HL-60 (cell line): ENCODE data around the gene NSUN6.

ENCODE experiments used
- DNase-seq, 2 experiments: peaks; one replicate each; pipeline ENCODE4 v3.0.0-alpha.2; 2010 to 2020; ENCODE audit warnings: low read depth in 1 of 2, low spot score in 1 of 2
- H3K27ac ChIP-seq: fragments of 250-450 bp; sonication (Bioruptor Pico); replicated peaks from 2 replicates; pipeline ENCODE4 v1.5.1; 2020; ENCODE audit warnings: mild to moderate bottlenecking, moderate library complexity
- H3K27me3 ChIP-seq: fragments of 250-450 bp; sonication (Bioruptor Pico); 2 replicates; pipeline ENCODE4 v1.5.1; 2021; ENCODE audit warnings: mild to moderate bottlenecking, moderate library complexity; ENCODE audit not compliant: insufficient read depth, poor library complexity, severe bottlenecking
- H3K4me3 ChIP-seq: replicated peaks from 2 replicates; pipeline ENCODE4 v1.5.1; 2011; ENCODE audit warnings: mild to moderate bottlenecking, control low read depth, low read length; ENCODE audit not compliant: insufficient read depth
- GABPA ChIP-seq: IDR thresholded peaks from 2 replicates; pipeline ENCODE4 v1.6.1; 2012; ENCODE audit warnings: low read depth
- POLR2AphosphoS5 ChIP-seq: IDR thresholded peaks from 2 replicates; pipeline ENCODE4 v1.6.1; 2012; ENCODE audit warnings: low read depth
- SPI1 ChIP-seq: IDR thresholded peaks from 2 replicates; pipeline ENCODE4 v1.6.1; 2012; ENCODE audit warnings: low read depth, mild to moderate bottlenecking, borderline replicate concordance
- TF ChIP-seq, protein P1 (sequence below): IDR thresholded peaks from one replicate; pipeline ENCODE4 v1.5.1; 2011; ENCODE audit warnings: low read length, control low read depth, inconsistent platforms; ENCODE audit not compliant: insufficient read depth
- TF ChIP-seq, protein P2 (sequence below): IDR thresholded peaks from 2 replicates; pipeline ENCODE4 v1.6.1; 2012; ENCODE audit warnings: low read depth; ENCODE audit not compliant: insufficient replicate concordance

NSUN6 gene

DNA sequence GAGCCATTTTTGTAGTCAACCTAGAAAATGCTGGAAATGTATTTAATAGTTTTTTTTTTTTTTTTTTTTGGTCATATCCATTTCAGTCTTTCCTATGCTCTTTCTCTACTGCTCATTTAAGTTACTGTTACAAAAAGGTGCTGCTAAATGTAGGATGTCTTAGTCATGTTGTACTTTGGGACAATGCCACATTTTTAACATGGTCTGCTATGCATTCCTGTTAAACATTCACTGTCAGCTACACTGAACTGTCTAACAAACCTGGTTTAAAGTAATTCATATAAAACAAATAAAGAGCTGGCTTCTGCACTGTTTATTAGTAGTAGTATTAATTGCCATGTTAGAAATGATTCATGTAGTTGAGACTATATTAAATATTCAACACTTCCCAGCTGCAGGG lies 108.6 kb downstream of the NSUN6 start:
- DNase-seq, result no peak
- Histone ChIP-seq H3K27me3 (no peaks in the 10 kb centered on the region), H3K27ac (no peak overlapping the region), H3K4me3 (no peak overlapping the region)
- TF ChIP-seq SPI1 (no peak), GABPA (no peak), POLR2AphosphoS5 (no peak)
- TF ChIP-seq, protein P1, sequence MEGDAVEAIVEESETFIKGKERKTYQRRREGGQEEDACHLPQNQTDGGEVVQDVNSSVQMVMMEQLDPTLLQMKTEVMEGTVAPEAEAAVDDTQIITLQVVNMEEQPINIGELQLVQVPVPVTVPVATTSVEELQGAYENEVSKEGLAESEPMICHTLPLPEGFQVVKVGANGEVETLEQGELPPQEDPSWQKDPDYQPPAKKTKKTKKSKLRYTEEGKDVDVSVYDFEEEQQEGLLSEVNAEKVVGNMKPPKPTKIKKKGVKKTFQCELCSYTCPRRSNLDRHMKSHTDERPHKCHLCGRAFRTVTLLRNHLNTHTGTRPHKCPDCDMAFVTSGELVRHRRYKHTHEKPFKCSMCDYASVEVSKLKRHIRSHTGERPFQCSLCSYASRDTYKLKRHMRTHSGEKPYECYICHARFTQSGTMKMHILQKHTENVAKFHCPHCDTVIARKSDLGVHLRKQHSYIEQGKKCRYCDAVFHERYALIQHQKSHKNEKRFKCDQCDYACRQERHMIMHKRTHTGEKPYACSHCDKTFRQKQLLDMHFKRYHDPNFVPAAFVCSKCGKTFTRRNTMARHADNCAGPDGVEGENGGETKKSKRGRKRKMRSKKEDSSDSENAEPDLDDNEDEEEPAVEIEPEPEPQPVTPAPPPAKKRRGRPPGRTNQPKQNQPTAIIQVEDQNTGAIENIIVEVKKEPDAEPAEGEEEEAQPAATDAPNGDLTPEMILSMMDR, result no peak
- TF ChIP-seq, protein P2, sequence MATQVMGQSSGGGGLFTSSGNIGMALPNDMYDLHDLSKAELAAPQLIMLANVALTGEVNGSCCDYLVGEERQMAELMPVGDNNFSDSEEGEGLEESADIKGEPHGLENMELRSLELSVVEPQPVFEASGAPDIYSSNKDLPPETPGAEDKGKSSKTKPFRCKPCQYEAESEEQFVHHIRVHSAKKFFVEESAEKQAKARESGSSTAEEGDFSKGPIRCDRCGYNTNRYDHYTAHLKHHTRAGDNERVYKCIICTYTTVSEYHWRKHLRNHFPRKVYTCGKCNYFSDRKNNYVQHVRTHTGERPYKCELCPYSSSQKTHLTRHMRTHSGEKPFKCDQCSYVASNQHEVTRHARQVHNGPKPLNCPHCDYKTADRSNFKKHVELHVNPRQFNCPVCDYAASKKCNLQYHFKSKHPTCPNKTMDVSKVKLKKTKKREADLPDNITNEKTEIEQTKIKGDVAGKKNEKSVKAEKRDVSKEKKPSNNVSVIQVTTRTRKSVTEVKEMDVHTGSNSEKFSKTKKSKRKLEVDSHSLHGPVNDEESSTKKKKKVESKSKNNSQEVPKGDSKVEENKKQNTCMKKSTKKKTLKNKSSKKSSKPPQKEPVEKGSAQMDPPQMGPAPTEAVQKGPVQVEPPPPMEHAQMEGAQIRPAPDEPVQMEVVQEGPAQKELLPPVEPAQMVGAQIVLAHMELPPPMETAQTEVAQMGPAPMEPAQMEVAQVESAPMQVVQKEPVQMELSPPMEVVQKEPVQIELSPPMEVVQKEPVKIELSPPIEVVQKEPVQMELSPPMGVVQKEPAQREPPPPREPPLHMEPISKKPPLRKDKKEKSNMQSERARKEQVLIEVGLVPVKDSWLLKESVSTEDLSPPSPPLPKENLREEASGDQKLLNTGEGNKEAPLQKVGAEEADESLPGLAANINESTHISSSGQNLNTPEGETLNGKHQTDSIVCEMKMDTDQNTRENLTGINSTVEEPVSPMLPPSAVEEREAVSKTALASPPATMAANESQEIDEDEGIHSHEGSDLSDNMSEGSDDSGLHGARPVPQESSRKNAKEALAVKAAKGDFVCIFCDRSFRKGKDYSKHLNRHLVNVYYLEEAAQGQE, result no peak

DNA sequence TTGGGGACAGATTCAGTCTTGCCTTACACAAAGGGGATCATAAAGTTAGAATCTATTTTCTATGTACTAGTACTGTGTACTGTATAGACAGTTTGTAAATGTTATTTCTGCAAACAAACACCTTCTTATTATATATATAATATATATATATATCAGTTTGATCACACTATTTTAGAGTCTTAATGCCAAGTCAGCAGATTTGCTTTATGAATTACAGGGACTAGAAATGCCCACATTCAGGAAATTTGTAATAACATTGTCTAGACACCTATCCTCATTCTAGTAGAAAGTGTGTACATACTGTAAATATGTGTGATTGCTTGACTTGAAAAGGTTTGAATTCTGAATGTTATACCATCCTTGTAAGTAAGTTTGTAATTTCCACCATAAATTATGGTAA lies 111.2 kb downstream of the NSUN6 start:
- TF ChIP-seq GABPA (no peak), SPI1 (no peak), POLR2AphosphoS5 (no peak)
- TF ChIP-seq, protein P2, result no peak
- TF ChIP-seq, protein P1, result no peak
- DNase-seq, result no peak
- Histone ChIP-seq H3K27ac (no peak overlapping the region), H3K4me3 (no peak overlapping the region), H3K27me3 (no peaks in the 10 kb centered on the region)

DNA sequence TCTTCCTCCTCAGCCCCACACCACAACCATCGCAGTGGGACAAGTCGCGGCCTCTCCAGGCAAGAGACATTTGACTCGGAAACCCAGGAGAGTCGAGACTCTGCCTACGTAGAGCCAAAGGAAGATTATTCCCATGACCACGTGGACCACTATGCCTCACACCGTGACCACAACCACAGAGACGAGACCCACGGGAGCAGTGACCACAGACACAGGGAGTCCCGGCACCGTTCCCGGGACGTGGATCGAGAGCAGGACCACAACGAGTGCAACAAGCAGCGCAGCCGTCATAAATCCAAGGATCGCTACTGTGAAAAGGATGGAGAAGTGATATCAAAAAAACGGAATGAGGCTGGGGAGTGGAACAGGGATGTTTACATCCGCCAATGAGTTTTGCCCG lies 112.1 kb downstream of the NSUN6 start:
- Histone ChIP-seq H3K4me3 (no peak overlapping the region), H3K27me3 (no peaks in the 10 kb centered on the region), H3K27ac (no peak overlapping the region)
- DNase-seq, result no peak
- TF ChIP-seq SPI1 (no peak), GABPA (no peak), POLR2AphosphoS5 (no peak)
- TF ChIP-seq, protein P1, result no peak
- TF ChIP-seq, protein P2, result no peak
